ENCODE results near the gene ZCCHC14.
"Not testable (repeated sequence)": the region's sequence is repeated elsewhere in the genome, so short reads cannot be mapped to it uniquely, and the experiment has no call there.

ZCCHC14 gene

GRCh38 chr16:87524407-87524806 lies 31.6 kb upstream of the ZCCHC14 start:
- no peak for DNase-seq (ENCODE audit: low spot score)

DNA sequence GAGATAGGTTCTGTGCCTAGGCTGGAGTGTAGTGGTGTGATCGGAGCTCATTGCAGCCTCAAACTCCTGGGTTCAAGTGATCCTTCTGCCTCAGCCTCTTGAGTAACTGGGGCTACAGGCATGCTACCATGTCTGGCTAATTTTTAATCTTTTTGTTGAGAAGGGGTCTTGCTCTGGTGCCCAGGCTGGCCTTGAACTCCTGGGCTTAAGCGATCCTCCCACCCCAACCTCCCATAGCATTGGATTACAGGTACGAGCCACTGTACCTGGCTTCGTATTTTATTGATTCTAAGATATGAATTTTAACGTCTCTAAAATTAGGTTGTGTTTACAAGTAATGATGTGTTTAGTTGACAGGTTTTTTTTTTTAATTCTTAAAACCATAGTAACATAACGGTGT lies 30.8 kb upstream of the ZCCHC14 start:
- DNase-seq (ENCODE audit: low spot score) = not testable (repeated sequence)

GRCh38 chr16:87521764-87522163 lies 28.9 kb upstream of the ZCCHC14 start:
- DNase-seq (ENCODE audit: low spot score) = not testable (repeated sequence)

GRCh38 chr16:87519170-87519569 lies 26.3 kb upstream of the ZCCHC14 start:
- DNase-seq (ENCODE audit: low spot score) = not testable (repeated sequence)

- not testable (repeated sequence) for DNase-seq (ENCODE audit: low spot score)
Observed at GRCh38 chr16:87518430-87519051, 25.7 kb upstream of the ZCCHC14 start.

DNA sequence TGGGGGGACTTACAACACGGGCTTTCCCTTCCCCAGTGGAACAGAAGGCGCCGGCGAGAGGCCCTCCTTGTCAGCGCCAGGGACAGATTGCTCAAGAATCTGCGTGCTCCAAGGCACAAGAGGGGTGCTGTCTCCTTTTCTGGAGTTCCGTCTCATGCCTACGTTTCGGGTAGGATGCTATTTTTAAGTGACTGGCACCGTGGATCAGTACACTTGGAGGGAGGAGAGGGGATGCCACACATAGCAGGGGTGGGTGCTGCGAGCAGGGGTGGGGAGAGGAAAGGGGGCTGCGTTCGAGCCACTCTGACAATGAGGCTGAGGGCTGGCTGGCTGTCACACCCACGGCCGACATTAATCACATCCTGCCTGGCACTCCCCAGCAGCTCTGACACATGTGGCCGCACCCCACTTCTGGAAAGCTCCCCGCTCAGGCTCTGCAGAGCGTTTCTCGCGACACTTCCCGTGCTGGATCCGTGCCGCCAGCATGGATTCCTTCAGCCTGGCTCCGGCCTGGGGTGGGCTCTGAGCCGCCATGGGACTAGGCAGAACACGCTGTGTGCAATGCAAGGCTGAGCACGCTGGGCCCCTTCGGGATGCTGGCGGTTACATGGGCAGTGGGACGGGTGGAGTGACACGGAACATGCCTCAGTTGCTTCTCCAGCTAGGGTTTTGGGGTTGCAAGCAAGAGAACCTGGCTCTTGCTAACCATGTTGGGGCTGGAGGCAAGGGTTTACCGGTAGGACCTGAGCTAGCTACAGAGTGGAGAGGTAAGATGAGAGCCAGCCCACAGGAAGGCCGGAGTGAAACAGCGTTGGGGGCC lies 25.0 kb upstream of the ZCCHC14 start:
- DNase-seq (ENCODE audit: low spot score) = not testable (repeated sequence)

DNA sequence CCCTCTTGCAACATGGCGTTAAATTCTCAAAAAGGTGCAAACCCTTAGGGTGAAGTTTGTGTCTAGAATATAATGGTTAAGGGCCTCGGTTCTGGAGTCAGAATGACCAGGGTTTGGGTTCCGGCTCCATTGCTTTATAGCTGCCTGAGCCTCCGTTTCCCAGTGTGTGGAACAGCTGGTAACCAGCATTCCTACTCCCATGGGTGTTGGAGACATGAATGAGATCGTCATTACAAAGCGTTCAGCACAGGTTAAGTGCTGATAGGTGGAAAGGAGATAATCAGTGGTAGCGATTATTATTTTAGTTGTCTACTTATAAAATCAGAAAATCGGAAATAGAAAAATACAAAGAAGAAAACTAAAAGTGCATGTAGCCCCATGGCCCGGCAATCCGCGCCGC lies 23.5 kb upstream of the ZCCHC14 start:
- no peak for DNase-seq (ENCODE audit: low spot score)

- no peak for DNase-seq (ENCODE audit: low spot score)
Observed at GRCh38 chr16:87515475-87516330, 22.9 kb upstream of the ZCCHC14 start.

- DNase-seq (ENCODE audit: low spot score) = not testable (repeated sequence)
Observed at GRCh38 chr16:87509778-87510177, 17.0 kb upstream of the ZCCHC14 start.

DNA sequence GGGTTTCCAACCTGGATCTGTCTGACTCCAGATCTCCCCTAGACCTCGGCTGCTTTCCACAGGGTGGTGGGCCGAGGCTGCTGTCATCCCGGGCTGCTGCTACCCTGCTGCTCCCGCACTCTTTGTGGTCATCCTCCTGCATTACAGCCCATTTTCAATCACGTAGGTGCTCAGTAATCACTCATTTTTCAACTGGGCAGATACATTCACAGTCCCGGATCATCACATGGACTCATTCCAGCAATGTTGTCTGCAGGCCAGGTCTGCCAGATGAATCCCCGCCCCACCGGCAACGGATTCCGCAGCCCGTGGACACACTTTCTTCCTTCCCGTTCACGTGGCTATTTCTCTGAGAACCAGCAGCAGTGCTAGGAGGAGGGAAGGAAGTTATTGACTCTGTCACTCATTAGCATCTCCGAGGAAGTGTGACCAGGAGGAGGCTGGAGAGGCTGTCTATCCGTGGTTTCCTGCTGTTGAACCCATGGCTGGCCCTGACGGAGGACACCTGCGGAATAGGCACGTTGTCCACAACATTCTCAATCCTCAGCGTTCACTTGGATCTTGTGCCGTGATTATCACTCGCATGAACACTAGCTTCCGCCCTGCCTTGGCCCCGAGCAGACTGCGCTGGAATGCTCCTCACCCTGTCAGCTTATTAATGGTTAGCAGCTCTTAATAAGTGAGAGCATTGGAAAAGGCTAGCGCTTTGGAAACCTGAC lies 14.7 kb upstream of the ZCCHC14 start:
- no peak for DNase-seq (ENCODE audit: low spot score)

DNA sequence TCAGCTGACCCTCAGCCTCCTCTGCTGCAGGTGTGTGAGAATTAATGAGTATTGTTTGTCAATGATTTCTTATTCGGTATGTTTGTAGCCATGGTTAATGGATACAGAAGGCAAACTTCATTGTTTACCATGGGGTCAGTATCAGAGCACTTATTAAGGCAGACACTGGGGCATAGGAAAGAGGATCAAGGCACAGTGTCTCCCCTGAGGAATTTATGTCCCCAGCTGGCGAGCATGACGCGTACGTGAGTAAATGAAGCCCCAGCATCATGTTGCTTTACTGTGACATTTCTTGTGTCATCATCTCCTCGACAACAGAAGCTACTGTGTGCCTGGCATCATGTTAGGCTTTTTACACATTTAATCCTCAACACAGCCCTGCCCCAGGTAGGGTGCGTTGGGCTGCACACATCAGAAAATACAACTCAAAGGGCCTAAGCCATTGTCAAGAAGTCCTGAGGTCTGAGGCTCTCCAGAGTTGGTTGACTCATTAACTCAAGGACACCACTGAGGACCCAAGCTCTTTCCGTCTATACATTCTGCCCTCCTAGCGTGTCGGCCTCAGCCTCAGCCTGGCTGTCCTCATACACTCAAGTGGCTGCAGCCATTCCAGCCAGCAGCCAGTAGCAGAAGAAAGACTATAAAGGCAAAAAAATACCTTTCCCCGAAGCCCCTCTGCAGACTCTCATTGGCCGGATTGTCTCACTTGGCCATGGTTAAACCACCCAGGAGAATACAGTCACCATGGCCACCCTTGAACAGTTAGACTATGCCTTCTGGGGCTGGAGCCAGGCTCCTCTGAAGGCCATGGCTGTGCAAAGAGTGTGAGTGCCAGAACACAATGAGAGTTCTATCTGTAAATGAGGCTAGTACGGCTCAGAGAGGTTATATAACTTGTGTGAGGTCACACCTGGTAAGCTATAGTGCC lies 13.9 kb upstream of the ZCCHC14 start:
- DNase-seq (ENCODE audit: low spot score) = peak; percentile 25

DNA sequence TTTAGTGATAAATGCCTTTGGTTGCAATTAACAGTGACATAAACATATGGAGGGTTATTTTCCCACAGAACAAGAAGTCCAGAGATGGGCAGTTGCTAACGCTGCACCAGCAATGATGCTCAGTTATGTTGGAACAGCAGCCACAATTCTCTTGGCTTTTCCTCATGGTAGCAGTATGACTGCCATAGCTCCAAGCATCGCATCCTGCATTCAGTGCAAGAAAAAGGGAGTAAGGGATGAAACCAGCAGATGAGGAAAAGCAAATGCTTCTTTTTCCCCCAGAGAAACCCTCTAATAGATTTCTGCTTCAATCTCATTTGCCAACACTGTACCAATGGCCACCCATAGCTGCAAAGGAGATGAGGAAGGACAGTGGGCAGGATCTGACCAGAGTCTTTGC lies 13.0 kb upstream of the ZCCHC14 start:
- no peak for DNase-seq (ENCODE audit: low spot score)

GRCh38 chr16:87503232-87503937 lies 10.6 kb upstream of the ZCCHC14 start:
- not testable (repeated sequence) for DNase-seq (ENCODE audit: low spot score)

GRCh38 chr16:87502308-87502969 lies 9.6 kb upstream of the ZCCHC14 start:
- DNase-seq (ENCODE audit: low spot score) = no peak

GRCh38 chr16:87501117-87501516 lies 8.3 kb upstream of the ZCCHC14 start:
- DNase-seq (ENCODE audit: low spot score) = no peak

DNA sequence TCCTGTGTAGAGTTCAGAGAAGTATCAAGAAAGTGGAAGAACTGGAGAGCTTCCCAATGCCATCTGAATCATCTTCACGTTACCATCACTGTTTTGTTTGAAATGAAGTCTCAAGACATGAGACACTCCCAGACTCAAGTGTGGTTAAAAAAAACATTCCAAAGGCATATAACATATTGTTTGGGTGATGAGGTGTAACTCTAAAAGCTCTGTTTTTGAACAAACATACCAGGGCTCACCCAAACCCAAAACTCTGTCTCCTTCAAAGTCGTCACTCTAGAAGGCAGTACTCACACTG lies 6.3 kb upstream of the ZCCHC14 start:
- DNase-seq (ENCODE audit: low spot score) = no peak

DNA sequence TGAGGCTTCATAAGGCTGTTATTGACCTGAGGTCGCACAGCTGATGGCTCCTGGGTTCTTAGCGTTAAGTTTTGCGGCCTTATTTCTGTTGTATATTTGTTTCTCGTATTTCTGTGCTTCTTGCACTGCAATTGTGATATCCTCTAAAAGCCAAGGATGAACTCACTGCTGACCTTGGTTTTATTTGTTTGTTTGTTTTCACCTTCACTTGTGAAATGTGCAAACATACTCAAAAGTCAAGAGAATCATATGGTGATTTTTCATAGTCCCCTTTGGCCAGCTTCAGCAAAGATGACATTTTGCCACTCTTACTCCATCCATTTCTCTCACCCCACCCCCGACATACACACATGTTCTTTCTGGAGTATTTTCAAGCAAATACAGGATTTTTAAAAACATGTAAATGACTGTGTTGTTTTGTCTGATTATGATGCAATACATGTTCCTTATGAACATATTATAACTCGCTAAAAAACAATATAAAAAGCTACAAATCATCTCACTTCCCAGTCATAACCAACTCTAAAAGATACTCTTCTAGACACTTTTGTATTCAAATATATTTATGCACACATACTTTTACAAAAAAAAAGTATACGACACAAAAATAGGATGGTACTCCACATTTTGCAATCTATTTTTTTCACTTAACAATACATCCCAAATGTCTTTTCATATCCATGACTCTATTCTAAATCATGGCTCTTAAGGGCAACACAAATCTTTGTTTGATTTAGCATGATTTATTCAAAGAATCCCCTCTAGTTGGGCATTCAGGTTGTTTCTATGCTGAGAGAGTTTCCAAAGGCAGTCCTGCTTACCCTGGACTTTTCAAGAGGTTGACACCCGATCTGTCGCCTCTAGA lies 5.7 kb upstream of the ZCCHC14 start:
- DNase-seq (ENCODE audit: low spot score) = no peak

- not testable (repeated sequence) for DNase-seq (ENCODE audit: low spot score)
Observed at GRCh38 chr16:87497767-87498290, 5.0 kb upstream of the ZCCHC14 start.
